Raji (cell line): ENCODE data around the gene GGACT.

ENCODE experiments used
- POLR2A ChIP-seq: IDR thresholded peaks from 2 replicates; pipeline ENCODE4 v1.6.1; 2011; ENCODE audit warnings: low read depth, low read length, control low read depth; ENCODE audit not compliant: insufficient read depth

GGACT gene

DNA sequence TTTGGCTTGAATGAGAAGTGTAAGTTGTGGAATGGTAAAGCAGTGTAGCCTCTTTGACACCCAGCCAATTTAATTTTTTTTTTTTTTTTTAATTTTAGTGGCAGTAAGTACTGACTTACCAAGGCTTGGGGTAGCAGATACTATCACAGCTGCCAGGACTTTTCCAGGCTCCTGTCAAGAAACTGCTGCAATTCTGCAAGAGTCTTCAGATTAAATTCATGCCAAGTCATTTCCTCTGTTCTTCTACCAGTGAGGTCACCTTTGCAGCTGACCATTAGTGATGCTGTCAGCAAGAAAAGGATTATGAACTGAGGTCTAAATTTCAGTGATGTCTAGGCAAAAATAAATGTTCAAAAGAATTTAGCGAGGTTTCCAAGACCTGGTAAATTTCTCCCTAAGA, 91.2 kb downstream of the GGACT start:
- no peak for TF ChIP-seq POLR2A

DNA sequence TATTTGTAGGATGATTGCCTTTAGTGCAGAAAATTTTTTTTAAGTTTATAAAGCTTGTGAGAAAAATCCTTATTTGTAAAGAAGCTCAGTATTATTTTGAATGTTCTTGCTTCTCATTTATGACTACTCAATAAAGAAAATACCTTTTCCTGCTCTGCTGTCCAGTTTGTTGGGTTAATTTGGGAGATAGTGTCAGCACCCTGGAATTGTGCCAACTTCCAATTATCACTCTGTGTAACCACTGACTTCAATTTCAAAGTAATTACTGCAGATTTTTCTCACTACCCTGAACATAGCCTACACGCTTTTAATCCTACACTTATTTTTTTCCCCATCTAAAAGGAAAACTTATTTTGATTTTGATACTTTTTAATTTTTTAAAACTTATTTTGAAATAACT, 93.1 kb downstream of the GGACT start:
- TF ChIP-seq POLR2A, result no peak

- TF ChIP-seq POLR2A, result no peak
Observed at GRCh38 chr13:100493418-100493817, 95.2 kb downstream of the GGACT start.

GRCh38 chr13:100491164-100491842, 97.3 kb downstream of the GGACT start:
- TF ChIP-seq POLR2A, result no peak

DNA sequence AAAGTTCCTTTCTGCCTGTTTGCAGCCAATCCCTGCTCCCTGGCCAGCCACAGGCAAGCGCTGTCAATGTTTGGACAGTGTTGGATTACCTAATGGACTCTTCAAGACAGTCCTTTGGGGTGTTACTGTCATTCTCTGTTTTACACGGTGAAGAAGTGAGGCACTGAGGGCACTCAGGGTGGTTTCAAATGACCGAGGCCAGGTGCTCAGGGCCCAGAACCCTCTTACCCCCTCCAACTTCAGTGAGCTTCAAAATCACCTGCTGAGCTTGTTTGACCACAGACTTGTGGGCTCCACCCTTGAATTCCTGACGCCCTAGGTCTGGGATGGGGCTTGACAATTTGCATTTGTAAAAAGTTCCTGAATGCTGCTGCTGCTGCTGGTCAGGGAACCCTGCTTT, 97.9 kb downstream of the GGACT start:
- no peak for TF ChIP-seq POLR2A

- TF ChIP-seq POLR2A, result no peak
Observed at GRCh38 chr13:100485265-100485664, 103.3 kb downstream of the GGACT start.

DNA sequence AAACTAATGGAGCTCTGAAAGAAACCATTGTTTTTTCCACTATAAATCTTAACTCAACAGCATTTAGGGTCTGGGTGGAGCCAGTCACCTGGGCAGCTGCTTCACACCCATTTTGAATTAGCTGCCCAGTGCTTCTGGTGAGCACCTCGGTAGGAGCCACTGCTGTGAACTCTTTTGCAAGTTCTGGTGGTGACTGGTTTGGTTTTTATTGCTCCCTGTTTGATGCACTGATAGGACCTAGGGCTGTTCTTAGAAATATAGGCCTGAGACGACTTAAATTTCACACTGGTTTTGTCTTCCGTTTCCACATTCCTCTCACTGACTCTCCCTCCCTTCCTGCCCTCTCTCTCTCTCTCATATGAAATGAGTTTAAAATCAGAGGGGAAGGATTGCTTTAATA, 103.9 kb downstream of the GGACT start:
- no peak for TF ChIP-seq POLR2A

DNA sequence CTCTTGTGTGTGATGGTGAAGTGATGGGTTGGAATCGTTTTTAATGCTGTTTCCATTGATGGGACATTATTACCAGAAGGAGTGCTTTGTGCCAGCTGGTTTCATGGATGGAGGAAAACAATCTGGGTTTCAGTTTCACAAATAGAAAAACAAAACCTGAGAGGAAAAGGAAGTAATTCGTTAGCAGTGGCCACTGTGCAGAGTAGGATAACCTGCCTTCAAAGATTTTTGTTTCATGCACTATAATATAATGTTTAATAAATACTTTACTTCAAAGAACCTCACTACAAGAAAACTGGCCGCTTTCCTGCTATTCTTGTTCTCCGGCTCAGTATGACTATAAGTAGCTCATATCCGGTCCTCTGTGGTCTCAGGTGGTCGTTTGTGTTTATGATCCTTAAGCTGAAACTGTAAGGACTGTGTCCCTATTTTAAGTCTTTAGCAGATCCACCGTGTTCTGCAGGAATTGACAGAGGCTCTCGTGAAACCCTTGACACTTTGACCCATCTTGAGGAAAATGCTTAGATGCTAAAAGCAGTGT, 104.7 kb downstream of the GGACT start:
- TF ChIP-seq POLR2A, result no peak

- no peak for TF ChIP-seq POLR2A
Observed at GRCh38 chr13:100483139-100483538, 105.5 kb downstream of the GGACT start.

GRCh38 chr13:100480676-100481075, 107.9 kb downstream of the GGACT start:
- no peak for TF ChIP-seq POLR2A
